ENCODE results near the gene DPF3. TPM values are rescaled to one million over a fixed set of nuclear protein-coding genes. Genes with fewer than 3 reads are reported as not detected.

The DPF3 gene
- total RNA-seq, 1 experiment from 2014 or later, result 0.31 TPM

GRCh38 chr14:72913809-72914208, 19.9 kb upstream of the DPF3 start:
- CTCF ChIA-PET, result no interaction called here
- H3K4me3 Mint-ChIP-seq, result no peak overlapping the region
- H3K9me3 Mint-ChIP-seq, result no peaks in the 10 kb centered on the region
- no peak for DNase-seq (ENCODE audit: low spot score)
- H3K27ac Mint-ChIP-seq, result no peak overlapping the region
- no peaks in the 10 kb centered on the region for H3K36me3 Mint-ChIP-seq
- H3K4me1 Mint-ChIP-seq, result peaks cover 6% of the 10 kb centered on the region; the same call in 1 of the 2 replicates
- ATAC-seq, result no peak
- TF ChIP-seq ZNF121 (CRISPR knock-in tag; IDR thresholded peaks at IDR 0.05), result no peak
- TF ChIP-seq NR1H2 (CRISPR knock-in tag; IDR thresholded peaks at IDR 0.05), result no peak
- TF ChIP-seq, protein P1, sequence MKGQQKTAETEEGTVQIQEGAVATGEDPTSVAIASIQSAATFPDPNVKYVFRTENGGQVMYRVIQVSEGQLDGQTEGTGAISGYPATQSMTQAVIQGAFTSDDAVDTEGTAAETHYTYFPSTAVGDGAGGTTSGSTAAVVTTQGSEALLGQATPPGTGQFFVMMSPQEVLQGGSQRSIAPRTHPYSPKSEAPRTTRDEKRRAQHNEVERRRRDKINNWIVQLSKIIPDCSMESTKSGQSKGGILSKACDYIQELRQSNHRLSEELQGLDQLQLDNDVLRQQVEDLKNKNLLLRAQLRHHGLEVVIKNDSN (CRISPR knock-in tag; IDR thresholded peaks at IDR 0.05), result no peak
- TF ChIP-seq, protein P2, sequence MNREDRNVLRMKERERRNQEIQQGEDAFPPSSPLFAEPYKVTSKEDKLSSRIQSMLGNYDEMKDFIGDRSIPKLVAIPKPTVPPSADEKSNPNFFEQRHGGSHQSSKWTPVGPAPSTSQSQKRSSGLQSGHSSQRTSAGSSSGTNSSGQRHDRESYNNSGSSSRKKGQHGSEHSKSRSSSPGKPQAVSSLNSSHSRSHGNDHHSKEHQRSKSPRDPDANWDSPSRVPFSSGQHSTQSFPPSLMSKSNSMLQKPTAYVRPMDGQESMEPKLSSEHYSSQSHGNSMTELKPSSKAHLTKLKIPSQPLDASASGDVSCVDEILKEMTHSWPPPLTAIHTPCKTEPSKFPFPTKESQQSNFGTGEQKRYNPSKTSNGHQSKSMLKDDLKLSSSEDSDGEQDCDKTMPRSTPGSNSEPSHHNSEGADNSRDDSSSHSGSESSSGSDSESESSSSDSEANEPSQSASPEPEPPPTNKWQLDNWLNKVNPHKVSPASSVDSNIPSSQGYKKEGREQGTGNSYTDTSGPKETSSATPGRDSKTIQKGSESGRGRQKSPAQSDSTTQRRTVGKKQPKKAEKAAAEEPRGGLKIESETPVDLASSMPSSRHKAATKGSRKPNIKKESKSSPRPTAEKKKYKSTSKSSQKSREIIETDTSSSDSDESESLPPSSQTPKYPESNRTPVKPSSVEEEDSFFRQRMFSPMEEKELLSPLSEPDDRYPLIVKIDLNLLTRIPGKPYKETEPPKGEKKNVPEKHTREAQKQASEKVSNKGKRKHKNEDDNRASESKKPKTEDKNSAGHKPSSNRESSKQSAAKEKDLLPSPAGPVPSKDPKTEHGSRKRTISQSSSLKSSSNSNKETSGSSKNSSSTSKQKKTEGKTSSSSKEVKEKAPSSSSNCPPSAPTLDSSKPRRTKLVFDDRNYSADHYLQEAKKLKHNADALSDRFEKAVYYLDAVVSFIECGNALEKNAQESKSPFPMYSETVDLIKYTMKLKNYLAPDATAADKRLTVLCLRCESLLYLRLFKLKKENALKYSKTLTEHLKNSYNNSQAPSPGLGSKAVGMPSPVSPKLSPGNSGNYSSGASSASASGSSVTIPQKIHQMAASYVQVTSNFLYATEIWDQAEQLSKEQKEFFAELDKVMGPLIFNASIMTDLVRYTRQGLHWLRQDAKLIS (CRISPR knock-in tag; IDR thresholded peaks at IDR 0.05; ENCODE audit: borderline replicate concordance), result no peak
- TF ChIP-seq ETV6 (CRISPR knock-in tag; IDR thresholded peaks at IDR 0.05), result no peak
- no peak for TF ChIP-seq TCF7 (CRISPR knock-in tag; IDR thresholded peaks at IDR 0.05; ENCODE audit: low read depth)
- TF ChIP-seq, protein P3, sequence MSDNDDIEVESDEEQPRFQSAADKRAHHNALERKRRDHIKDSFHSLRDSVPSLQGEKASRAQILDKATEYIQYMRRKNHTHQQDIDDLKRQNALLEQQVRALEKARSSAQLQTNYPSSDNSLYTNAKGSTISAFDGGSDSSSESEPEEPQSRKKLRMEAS (CRISPR knock-in tag; IDR thresholded peaks at IDR 0.05), result no peak
- TF ChIP-seq, protein P4, sequence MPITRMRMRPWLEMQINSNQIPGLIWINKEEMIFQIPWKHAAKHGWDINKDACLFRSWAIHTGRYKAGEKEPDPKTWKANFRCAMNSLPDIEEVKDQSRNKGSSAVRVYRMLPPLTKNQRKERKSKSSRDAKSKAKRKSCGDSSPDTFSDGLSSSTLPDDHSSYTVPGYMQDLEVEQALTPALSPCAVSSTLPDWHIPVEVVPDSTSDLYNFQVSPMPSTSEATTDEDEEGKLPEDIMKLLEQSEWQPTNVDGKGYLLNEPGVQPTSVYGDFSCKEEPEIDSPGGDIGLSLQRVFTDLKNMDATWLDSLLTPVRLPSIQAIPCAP (CRISPR knock-in tag; IDR thresholded peaks at IDR 0.05), result no peak
- TF ChIP-seq ATF6 (CRISPR knock-in tag; IDR thresholded peaks at IDR 0.05), result no peak
- POLR2A ChIA-PET, result interaction anchor here (0.6 kb wide), 1 partner anchor 114 kb away, joined by 4 read pairs; no protein-coding TSS in a partner anchor
- no peaks in the 10 kb centered on the region for H3K27me3 Mint-ChIP-seq (ENCODE audit: low read depth)

GRCh38 chr14:72909163-72909562, 15.3 kb upstream of the DPF3 start:
- no peaks in the 10 kb centered on the region for H3K36me3 Mint-ChIP-seq
- CTCF ChIA-PET, result interaction anchor here (0.7 to 2.3 kb wide), 4 partner anchors 61 to 395 kb away, joined by 3 to 15 read pairs (median 4); no protein-coding TSS in a partner anchor
- H3K4me3 Mint-ChIP-seq, result no peak overlapping the region
- no peak for DNase-seq (ENCODE audit: low spot score)
- no peak for TF ChIP-seq JAZF1 (CRISPR knock-in tag; IDR thresholded peaks at IDR 0.05)
- TF ChIP-seq ZMAT4 (CRISPR knock-in tag; IDR thresholded peaks at IDR 0.05), result no peak
- no peak for TF ChIP-seq NFYB (CRISPR knock-in tag; conservative IDR thresholded peaks at IDR 0.05; ENCODE audit: low read depth)
- no peak for TF ChIP-seq ZNF317 (CRISPR knock-in tag; IDR thresholded peaks at IDR 0.05; ENCODE audit: borderline replicate concordance, low read depth)
- TF ChIP-seq GRHL2 (CRISPR knock-in tag; IDR thresholded peaks at IDR 0.05; ENCODE audit: insufficient replicate concordance, severe bottlenecking), result no peak
- TF ChIP-seq NR1H2 (CRISPR knock-in tag; IDR thresholded peaks at IDR 0.05), result no peak
- TF ChIP-seq, protein P3 (CRISPR knock-in tag; IDR thresholded peaks at IDR 0.05), result no peak
- TF ChIP-seq EMX1 (CRISPR knock-in tag; IDR thresholded peaks at IDR 0.05), result no peak
- no peak for TF ChIP-seq FOXK1 (CRISPR knock-in tag; IDR thresholded peaks at IDR 0.05)
- TF ChIP-seq IRF2 (CRISPR knock-in tag; IDR thresholded peaks at IDR 0.05; ENCODE audit: borderline replicate concordance, low read depth), result no peak
- no peak for TF ChIP-seq TP53 (CRISPR knock-in tag; IDR thresholded peaks at IDR 0.05)
- no peak for TF ChIP-seq FOXJ3 (CRISPR knock-in tag; IDR thresholded peaks at IDR 0.05; ENCODE audit: borderline replicate concordance)
- TF ChIP-seq, protein P4 (CRISPR knock-in tag; IDR thresholded peaks at IDR 0.05), result no peak
- TF ChIP-seq, protein P5, sequence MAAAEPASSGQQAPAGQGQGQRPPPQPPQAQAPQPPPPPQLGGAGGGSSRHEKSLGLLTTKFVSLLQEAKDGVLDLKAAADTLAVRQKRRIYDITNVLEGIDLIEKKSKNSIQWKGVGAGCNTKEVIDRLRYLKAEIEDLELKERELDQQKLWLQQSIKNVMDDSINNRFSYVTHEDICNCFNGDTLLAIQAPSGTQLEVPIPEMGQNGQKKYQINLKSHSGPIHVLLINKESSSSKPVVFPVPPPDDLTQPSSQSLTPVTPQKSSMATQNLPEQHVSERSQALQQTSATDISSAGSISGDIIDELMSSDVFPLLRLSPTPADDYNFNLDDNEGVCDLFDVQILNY (CRISPR knock-in tag; IDR thresholded peaks at IDR 0.05), result no peak
- no peak for TF ChIP-seq ETV6 (CRISPR knock-in tag; IDR thresholded peaks at IDR 0.05)
- TF ChIP-seq ZNF121 (CRISPR knock-in tag; IDR thresholded peaks at IDR 0.05), result no peak
- no peaks in the 10 kb centered on the region for H3K9me3 Mint-ChIP-seq
- no peak for ATAC-seq
- H3K27me3 Mint-ChIP-seq (ENCODE audit: low read depth), result no peaks in the 10 kb centered on the region
- H3K4me1 Mint-ChIP-seq, result peaks cover 25% of the 10 kb centered on the region
- POLR2A ChIA-PET, result interaction anchor here (0.7 kb wide), 1 partner anchor 129 kb away, joined by 4 read pairs; no protein-coding TSS in a partner anchor
- no peak overlapping the region for H3K27ac Mint-ChIP-seq
